Right atrium auricular region (tissue), 2 donors: ENCODE measurements around the gene ST6GALNAC1. TPM values are rescaled to one million over a fixed set of nuclear protein-coding genes. Genes with fewer than 3 reads are reported as not detected.

Source experiments
- DNase-seq: peaks from one replicate; pipeline ENCODE4 v3.0.0-alpha.2; 2019; ENCODE audit warnings: low spot score
- H3K27ac ChIP-seq, 2 donors: fragments of 200-600 bp; sonication (generic); 1 replicate in 1 of 2; 2 replicates in 1 of 2; pipeline ENCODE4 v1.5.1; 2016 to 2019
- H3K27me3 ChIP-seq, 2 donors: fragments of 200-600 bp; sonication (generic); one replicate each; pipeline versions ENCODE4 v1.5.1 to v1.6.0; 2017 to 2019
- H3K36me3 ChIP-seq: fragments of 200-600 bp; sonication (generic); one replicate; pipeline ENCODE4 v1.5.1; 2016
- H3K4me1 ChIP-seq, 2 donors: fragments of 200-600 bp; sonication (generic); one replicate each; pipeline versions ENCODE4 v1.5.1 to v1.6.0; 2017 to 2019
- H3K4me3 ChIP-seq, 2 donors: fragments of 200-600 bp; sonication (generic); 1 replicate in 1 of 2; 2 replicates in 1 of 2; pipeline ENCODE4 v1.5.1; 2017 to 2019; ENCODE audit warnings: mild to moderate bottlenecking in 1 of 2, moderate library complexity in 1 of 2
- H3K9me3 ChIP-seq, 2 donors: fragments of 200-600 bp; sonication (generic); one replicate each; pipeline ENCODE4 v1.5.1; 2019
- CTCF ChIP-seq, 2 donors: fragments of 200-600 bp; sonication (generic); IDR thresholded peaks; one replicate each; pipeline ENCODE4 v1.5.1; 2019; ENCODE audit warnings: antibody characterized with exemption in 2 of 2
- total RNA-seq, 2 donors: library from RNA; depleted of rRNA; stranded (reverse); fragments of >200 nt; gene quantifications; one replicate each; pipeline ENCODE4 v1.1.0, GENCODE V29; 2016

Gene ST6GALNAC1
- total RNA-seq, 2 donors from 2014 or later, result 2.4 to 7.1 TPM

- TF ChIP-seq CTCF (IDR thresholded peaks at IDR 0.05), result no peak
- no peaks in the 10 kb centered on the region for H3K9me3 ChIP-seq
- DNase-seq, result no peak
- peaks cover 0 to 27% of the 10 kb centered on the region in 2 donors for H3K4me1 ChIP-seq
- no peak overlapping the region for H3K27ac ChIP-seq
- no peaks in the 10 kb centered on the region for H3K27me3 ChIP-seq
- H3K4me3 ChIP-seq, result no peak overlapping the region
- peaks cover 49% of the 10 kb centered on the region for H3K36me3 ChIP-seq
These were observed 34.8 kb upstream of the ST6GALNAC1 start for GRCh38 chr17:76678330-76678729.

GRCh38 chr17:76677406-76677805 lies 33.8 kb upstream of the ST6GALNAC1 start:
- peaks cover 40% of the 10 kb centered on the region for H3K36me3 ChIP-seq

GRCh38 chr17:76676629-76677028 lies 33.1 kb upstream of the ST6GALNAC1 start:
- Histone ChIP-seq H3K9me3 (no peaks in the 10 kb centered on the region), H3K36me3 (peaks cover 37% of the 10 kb centered on the region), H3K4me3 (no peak overlapping the region), H3K4me1 (peaks cover 0 to 17% of the 10 kb centered on the region in 2 donors), H3K27ac (no peak overlapping the region), H3K27me3 (no peaks in the 10 kb centered on the region)
- no peak for DNase-seq
- no peak for TF ChIP-seq CTCF (IDR thresholded peaks at IDR 0.05)

More at GRCh38 chr17:76677406-76677805, 33.8 kb upstream of the ST6GALNAC1 start:
- TF ChIP-seq CTCF (IDR thresholded peaks at IDR 0.05), result no peak
- no peak for DNase-seq
- Histone ChIP-seq H3K27ac (no peak overlapping the region), H3K27me3 (no peaks in the 10 kb centered on the region), H3K9me3 (no peaks in the 10 kb centered on the region), H3K4me1 (peaks cover 0 to 21% of the 10 kb centered on the region in 2 donors), H3K4me3 (no peak overlapping the region)

GRCh38 chr17:76675648-76676047 lies 32.1 kb upstream of the ST6GALNAC1 start:
- Histone ChIP-seq H3K36me3 (peaks cover 32% of the 10 kb centered on the region), H3K4me1 (peaks cover 0 to 16% of the 10 kb centered on the region in 2 donors), H3K27ac (no peak overlapping the region), H3K27me3 (no peaks in the 10 kb centered on the region), H3K9me3 (no peaks in the 10 kb centered on the region), H3K4me3 (no peak overlapping the region)
- TF ChIP-seq CTCF (IDR thresholded peaks at IDR 0.05), result no peak
- DNase-seq, result no peak

DNA sequence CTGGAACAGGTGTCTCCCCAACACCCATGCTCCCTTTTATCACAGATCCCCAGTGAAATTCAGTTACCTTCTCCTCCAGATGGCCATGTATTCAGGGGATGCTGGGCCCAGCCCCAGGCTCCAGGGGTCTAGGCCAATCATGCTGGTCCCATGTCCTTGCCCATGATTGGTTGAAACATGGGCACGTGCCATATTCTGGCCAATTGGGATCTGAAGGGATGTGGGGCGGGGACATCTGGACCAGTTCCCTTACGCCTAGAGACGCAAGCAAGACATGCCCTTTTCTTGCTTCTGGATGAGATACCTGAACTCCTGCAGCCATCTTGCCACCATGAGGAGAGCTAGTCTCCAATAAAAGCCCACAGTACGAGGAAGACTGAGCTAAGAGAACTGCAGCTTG lies 31.0 kb upstream of the ST6GALNAC1 start:
- Histone ChIP-seq H3K36me3 (peaks cover 29% of the 10 kb centered on the region), H3K27ac (no peak overlapping the region)
- no peak for DNase-seq

More for the DNA sequence above, 31.0 kb upstream of the ST6GALNAC1 start:
- Histone ChIP-seq H3K4me3 (no peak overlapping the region), H3K4me1 (peaks cover 0 to 19% of the 10 kb centered on the region in 2 donors), H3K27me3 (no peaks in the 10 kb centered on the region), H3K9me3 (no peaks in the 10 kb centered on the region)
- TF ChIP-seq CTCF (IDR thresholded peaks at IDR 0.05), result no peak
